GM12875 (cell line): ENCODE data around the gene PPP2R2D.
"Not testable (repeated sequence)": the region's sequence is repeated elsewhere in the genome, so short reads cannot be mapped to it uniquely, and the experiment has no call there.

Source experiments
- H3K4me3 ChIP-seq: one replicate; pipeline ENCODE4 v1.5.1; 2011; ENCODE audit warnings: low read depth, low read length, control low read depth
- CTCF ChIP-seq: IDR thresholded peaks from 2 replicates; pipeline ENCODE4 v1.5.1; 2011; ENCODE audit warnings: low read depth, mild to moderate bottlenecking, control low read depth, inconsistent platforms, low read length, moderate library complexity, borderline replicate concordance; ENCODE audit not compliant: insufficient read depth

PPP2R2D gene

GRCh38 chr10:131875501-131875900 lies 25.3 kb upstream of the PPP2R2D start:
- H3K4me3 ChIP-seq: no peak overlapping the region
- TF ChIP-seq CTCF: no peak

- no peak for TF ChIP-seq CTCF
- no peak overlapping the region for H3K4me3 ChIP-seq
Measured at GRCh38 chr10:131876017-131876416, 24.8 kb upstream of the PPP2R2D start.

- H3K4me3 ChIP-seq: no peak overlapping the region
- TF ChIP-seq CTCF: no peak
Measured at GRCh38 chr10:131876508-131876907, 24.3 kb upstream of the PPP2R2D start.

GRCh38 chr10:131880016-131880590 lies 20.7 kb upstream of the PPP2R2D start:
- no peak for TF ChIP-seq CTCF
- no peak overlapping the region for H3K4me3 ChIP-seq

GRCh38 chr10:131881104-131881880 lies 19.5 kb upstream of the PPP2R2D start:
- H3K4me3 ChIP-seq: no peak overlapping the region
- TF ChIP-seq CTCF: no peak

GRCh38 chr10:131882151-131882550 lies 18.7 kb upstream of the PPP2R2D start:
- no peak for TF ChIP-seq CTCF
- H3K4me3 ChIP-seq: no peak overlapping the region

GRCh38 chr10:131882590-131883451 lies 18.0 kb upstream of the PPP2R2D start:
- H3K4me3 ChIP-seq: no peak overlapping the region
- no peak for TF ChIP-seq CTCF

- H3K4me3 ChIP-seq: not testable (repeated sequence)
Measured at GRCh38 chr10:131883621-131884393, 17.0 kb upstream of the PPP2R2D start.
